Stomach (tissue), 9 donors: ENCODE results near the gene KHDRBS2. TPM values are rescaled to one million over a fixed set of nuclear protein-coding genes. Genes with fewer than 3 reads are reported as not detected.

Experiments
- DNase-seq, 2 donors: peaks; one replicate each; pipeline versions ENCODE4 v3.0.0 to v3.0.0-alpha.2; 2013 to 2019
- H3K27ac ChIP-seq, 5 donors: fragments of 200-600 bp in 4 of 5; sonication (generic) in 4 of 5; one replicate each; pipeline ENCODE4 v1.5.1; 2013 to 2019; ENCODE audit warnings: mild to moderate bottlenecking in 1 of 5, moderate library complexity in 1 of 5
- H3K27me3 ChIP-seq, 3 donors: fragments of 200-600 bp; sonication (generic); one replicate each; pipeline ENCODE4 v1.5.1; 2017 to 2019; ENCODE audit warnings: mixed run types in 1 of 3
- H3K36me3 ChIP-seq, 4 donors: fragments of 200-600 bp; sonication (generic); 1 replicate in 3 of 4; 2 replicates in 1 of 4; pipeline ENCODE4 v1.5.1; 2016 to 2019
- H3K4me1 ChIP-seq, 4 donors: fragments of 200-600 bp; sonication (generic); one replicate each; pipeline ENCODE4 v1.5.1; 2016 to 2019
- H3K4me3 ChIP-seq, 4 donors: fragments of 200-600 bp; sonication (generic) in 3 of 4; one replicate each; pipeline ENCODE4 v1.5.1; 2016 to 2019; ENCODE audit warnings: mild to moderate bottlenecking in 1 of 4
- H3K9me3 ChIP-seq, 4 donors: fragments of 200-600 bp; sonication (generic); one replicate each; pipeline ENCODE4 v1.5.1; 2016 to 2019
- EP300 ChIP-seq: sonication (generic); formaldehyde crosslinking; IDR thresholded peaks from one replicate; pipeline ENCODE4 v1.6.1; 2017; ENCODE audit warnings: antibody characterized with exemption
- POLR2A ChIP-seq, 4 donors: fragments of 450-650 bp; IDR thresholded peaks; one replicate each; pipeline ENCODE4 v1.6.1; 2016; ENCODE audit warnings: antibody characterized with exemption in 4 of 4, control low read depth in 2 of 4, mild to moderate bottlenecking in 1 of 4, moderate library complexity in 1 of 4
- POLR2AphosphoS5 ChIP-seq, 3 donors: sonication (generic); formaldehyde crosslinking; IDR thresholded peaks; one replicate each; pipeline ENCODE4 v1.6.1; 2016; ENCODE audit warnings: antibody characterized with exemption in 3 of 3
- WGBS, 5 donors: extraction: QIAGEN DNeasy Blood & Tissue Kit in 3 of 5; methylation state at CpG; one replicate each; pipeline versions ENCODE4 v1.1.5 to v1.1.7; 2013 to 2018; 5-methylcytosine and 5-hydroxymethylcytosine counted together
- intact Hi-C: fragments of 100-400 bp; cut with DNase I; formaldehyde crosslinking; loops from one replicate; pipeline ENCODE4 v1.15.1; 2023; ENCODE audit warnings: low total_unique reads
- polyA plus RNA-seq, 3 donors: library from polyadenylated mRNA; stranded (reverse); fragments of 200-250 nt; gene quantifications; one replicate each; pipeline ENCODE4 v1.2.3, GENCODE V29; 2013
- total RNA-seq, 5 donors: library from RNA; depleted of rRNA; stranded (reverse); fragments of >200 nt; gene quantifications; one replicate each; pipeline versions ENCODE4 v1.1.0 to v1.2.3, GENCODE V29; 2014 to 2016
- TF ChIP-seq, protein P1 (sequence below), 7 experiments: fragments of 450-650 bp in 4 of 7; fragments of 200-600 bp in 3 of 7; sonication (generic) in 3 of 7; IDR thresholded peaks; one replicate each; pipeline ENCODE4 v1.5.1; 2016 to 2019; ENCODE audit warnings: antibody characterized with exemption in 7 of 7, control low read depth in 2 of 7, mild to moderate bottlenecking in 1 of 7
- donor health status: healthy with polysubstance abuse.
- donor health status: Bipolar disorder and iron deficiency.
- donor health status: healthy.

The KHDRBS2 gene
- total and polyA plus RNA-seq, 8 donors: 0.45 to 0.87 (median 0.73) TPM; not detected in 5

DNA sequence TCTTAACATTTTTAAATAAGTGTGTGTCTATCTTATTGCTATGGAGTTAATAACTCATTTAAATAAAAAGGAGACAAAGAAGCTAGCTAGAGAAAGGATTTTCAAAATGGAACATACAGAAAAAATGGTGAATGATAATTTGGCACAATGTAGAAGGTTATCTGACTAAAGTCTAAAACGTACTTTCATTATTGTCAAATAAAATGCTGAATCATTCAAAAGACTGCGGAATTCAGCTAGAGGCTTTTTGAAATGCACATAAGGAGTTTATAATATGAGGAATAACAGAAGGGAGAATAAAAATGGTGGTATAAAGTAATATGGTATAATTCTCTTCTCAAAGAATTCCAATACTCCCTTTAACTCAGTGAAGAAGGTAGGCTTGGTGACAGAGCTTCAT lies 597.9 kb downstream of the KHDRBS2 start:
- Histone ChIP-seq H3K4me1 (no peaks in the 10 kb centered on the region), H3K36me3 (no peaks in the 10 kb centered on the region), H3K4me3 (no peak overlapping the region), H3K9me3 (no peaks in the 10 kb centered on the region), H3K27me3 (no peaks in the 10 kb centered on the region), H3K27ac (no peak overlapping the region)
- 77 to 87% (median 82%) methylated on average over 2 of the region's 2 CpGs for WGBS, 5 donors
- DNase-seq: no peak
- intact Hi-C loops: no loop called here
- TF ChIP-seq, protein P1, sequence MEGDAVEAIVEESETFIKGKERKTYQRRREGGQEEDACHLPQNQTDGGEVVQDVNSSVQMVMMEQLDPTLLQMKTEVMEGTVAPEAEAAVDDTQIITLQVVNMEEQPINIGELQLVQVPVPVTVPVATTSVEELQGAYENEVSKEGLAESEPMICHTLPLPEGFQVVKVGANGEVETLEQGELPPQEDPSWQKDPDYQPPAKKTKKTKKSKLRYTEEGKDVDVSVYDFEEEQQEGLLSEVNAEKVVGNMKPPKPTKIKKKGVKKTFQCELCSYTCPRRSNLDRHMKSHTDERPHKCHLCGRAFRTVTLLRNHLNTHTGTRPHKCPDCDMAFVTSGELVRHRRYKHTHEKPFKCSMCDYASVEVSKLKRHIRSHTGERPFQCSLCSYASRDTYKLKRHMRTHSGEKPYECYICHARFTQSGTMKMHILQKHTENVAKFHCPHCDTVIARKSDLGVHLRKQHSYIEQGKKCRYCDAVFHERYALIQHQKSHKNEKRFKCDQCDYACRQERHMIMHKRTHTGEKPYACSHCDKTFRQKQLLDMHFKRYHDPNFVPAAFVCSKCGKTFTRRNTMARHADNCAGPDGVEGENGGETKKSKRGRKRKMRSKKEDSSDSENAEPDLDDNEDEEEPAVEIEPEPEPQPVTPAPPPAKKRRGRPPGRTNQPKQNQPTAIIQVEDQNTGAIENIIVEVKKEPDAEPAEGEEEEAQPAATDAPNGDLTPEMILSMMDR (IDR thresholded peaks at IDR 0.05): no peak
- TF ChIP-seq POLR2AphosphoS5 (IDR thresholded peaks at IDR 0.05) (no peak), POLR2A (IDR thresholded peaks at IDR 0.05) (no peak), EP300 (no peak)

DNA sequence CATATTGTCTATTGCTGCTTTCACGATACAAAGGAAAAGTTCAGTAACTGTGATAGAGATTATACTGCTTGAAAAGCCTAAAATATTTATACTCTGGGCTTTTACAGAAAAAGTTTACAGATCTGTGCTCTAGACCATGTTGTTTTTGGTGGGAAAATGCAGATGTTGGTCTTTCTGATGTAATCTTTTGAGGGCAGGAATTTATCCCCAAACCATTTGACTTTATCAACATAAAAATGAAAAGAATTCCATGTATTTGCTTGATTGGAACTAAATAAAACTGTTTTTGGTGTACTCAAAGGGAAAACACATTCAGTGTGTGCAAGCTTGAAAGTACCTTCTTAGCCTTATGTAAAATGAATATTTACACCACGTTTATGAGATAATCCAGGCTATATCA lies 603.5 kb downstream of the KHDRBS2 start:
- intact Hi-C loops: no loop called here

DNA sequence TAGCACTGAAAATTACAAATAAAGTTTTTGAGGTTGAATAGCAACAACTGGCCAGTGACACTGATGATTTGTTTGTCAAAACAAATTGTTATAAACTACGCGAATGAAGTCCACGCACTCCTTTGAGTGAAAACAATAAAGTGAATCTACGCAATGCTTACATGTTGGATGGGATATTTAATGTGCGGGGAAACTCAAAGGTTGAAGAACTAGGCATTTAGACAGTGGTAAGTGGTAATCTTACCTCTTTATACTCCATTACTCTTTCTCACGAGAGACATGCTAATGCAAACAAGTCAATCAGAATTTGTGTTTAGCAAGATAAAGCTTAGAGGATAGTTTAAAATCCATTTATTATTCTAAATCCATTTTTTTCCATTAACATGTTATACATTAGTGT lies 606.4 kb downstream of the KHDRBS2 start:
- Histone ChIP-seq H3K4me3 (no peak overlapping the region), H3K36me3 (no peaks in the 10 kb centered on the region), H3K27ac (no peak overlapping the region), H3K9me3 (no peaks in the 10 kb centered on the region), H3K4me1 (no peaks in the 10 kb centered on the region), H3K27me3 (no peaks in the 10 kb centered on the region)
- intact Hi-C loops: no loop called here
- peak in 1 of 2 donors; percentile 2 for DNase-seq
- no peak for TF ChIP-seq EP300
- TF ChIP-seq, protein P1 (IDR thresholded peaks at IDR 0.05): no peak
- TF ChIP-seq POLR2A (IDR thresholded peaks at IDR 0.05): no peak
- TF ChIP-seq POLR2AphosphoS5 (IDR thresholded peaks at IDR 0.05): no peak
- 53 to 66% (median 63%) methylated on average over 6 of the region's 6 CpGs for WGBS, 5 donors

More for the DNA sequence above, 603.5 kb downstream of the KHDRBS2 start:
- Histone ChIP-seq H3K4me3 (no peak overlapping the region), H3K4me1 (no peaks in the 10 kb centered on the region), H3K9me3 (no peaks in the 10 kb centered on the region), H3K27me3 (no peaks in the 10 kb centered on the region), H3K27ac (no peak overlapping the region), H3K36me3 (no peaks in the 10 kb centered on the region)
- no peak for TF ChIP-seq POLR2A (IDR thresholded peaks at IDR 0.05)
- TF ChIP-seq POLR2AphosphoS5 (IDR thresholded peaks at IDR 0.05): no peak
- TF ChIP-seq EP300: no peak
- TF ChIP-seq, protein P1 (IDR thresholded peaks at IDR 0.05): no peak
- DNase-seq: no peak
- 20 to 28% (median 25%) methylated on average over 2 of the region's 2 CpGs for WGBS, 5 donors

DNA sequence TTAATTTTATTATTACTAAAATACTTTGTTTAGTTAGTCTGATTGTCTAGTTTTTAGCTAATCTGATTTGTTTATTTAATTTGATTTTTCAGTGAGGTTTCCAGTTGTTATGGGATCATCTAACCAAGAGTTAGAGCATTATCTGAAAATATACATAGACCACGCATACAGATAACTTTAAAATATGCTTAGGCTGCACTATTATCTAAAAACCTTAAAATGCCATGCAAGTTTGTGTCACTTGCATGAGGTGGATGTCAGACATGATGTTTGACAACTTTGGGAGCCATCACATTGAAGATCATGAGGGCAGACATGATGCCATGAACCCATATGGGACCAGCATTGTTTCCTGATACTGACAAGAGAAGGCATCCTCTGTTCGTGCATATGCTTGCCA lies 610.3 kb downstream of the KHDRBS2 start:
- Histone ChIP-seq H3K4me3 (no peak overlapping the region), H3K4me1 (no peaks in the 10 kb centered on the region), H3K27me3 (no peaks in the 10 kb centered on the region), H3K36me3 (no peaks in the 10 kb centered on the region), H3K27ac (no peak overlapping the region), H3K9me3 (no peaks in the 10 kb centered on the region)
- TF ChIP-seq, protein P1 (IDR thresholded peaks at IDR 0.05): no peak
- TF ChIP-seq POLR2AphosphoS5 (IDR thresholded peaks at IDR 0.05): no peak
- no peak for TF ChIP-seq POLR2A (IDR thresholded peaks at IDR 0.05)
- TF ChIP-seq EP300: no peak
- intact Hi-C loops: no loop called here
- WGBS, 5 donors: 78 to 90% (median 85%) methylated on average over 2 of the region's 2 CpGs
- DNase-seq: no peak
